Measurements from ENCODE around the gene GNG7.
"Not testable (repeated sequence)": the region's sequence is repeated elsewhere in the genome, so short reads cannot be mapped to it uniquely, and the experiment has no call there.

GNG7 gene

DNA sequence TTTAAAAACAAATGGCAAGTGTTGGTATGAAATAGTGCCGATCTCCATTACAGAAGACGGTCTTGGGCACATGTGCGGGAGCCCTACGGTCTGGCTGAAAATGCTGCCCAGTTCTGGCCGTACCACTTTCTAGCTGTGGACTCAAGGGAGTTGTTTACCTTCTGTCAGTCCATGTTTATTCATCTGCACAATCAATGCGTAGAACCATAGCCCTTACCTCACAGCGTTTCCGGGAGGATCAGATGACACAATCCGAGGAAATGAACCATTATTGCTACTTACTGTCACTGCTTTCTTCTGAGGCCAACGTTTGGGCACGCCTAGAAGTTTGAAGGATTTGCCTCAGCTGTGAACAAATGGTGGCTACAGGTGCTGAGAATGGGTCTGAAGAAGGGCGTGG is 195.4 kb downstream of the GNG7 start:
- DNase-seq (ENCODE audit: low spot score): peak; percentile 56

- not testable (repeated sequence) for DNase-seq (ENCODE audit: low spot score)
Observed at GRCh38 chr19:2506656-2507055, 195.8 kb downstream of the GNG7 start.

- DNase-seq (ENCODE audit: low spot score): peak; percentile 86
Observed at GRCh38 chr19:2503521-2504109, 198.9 kb downstream of the GNG7 start.

DNA sequence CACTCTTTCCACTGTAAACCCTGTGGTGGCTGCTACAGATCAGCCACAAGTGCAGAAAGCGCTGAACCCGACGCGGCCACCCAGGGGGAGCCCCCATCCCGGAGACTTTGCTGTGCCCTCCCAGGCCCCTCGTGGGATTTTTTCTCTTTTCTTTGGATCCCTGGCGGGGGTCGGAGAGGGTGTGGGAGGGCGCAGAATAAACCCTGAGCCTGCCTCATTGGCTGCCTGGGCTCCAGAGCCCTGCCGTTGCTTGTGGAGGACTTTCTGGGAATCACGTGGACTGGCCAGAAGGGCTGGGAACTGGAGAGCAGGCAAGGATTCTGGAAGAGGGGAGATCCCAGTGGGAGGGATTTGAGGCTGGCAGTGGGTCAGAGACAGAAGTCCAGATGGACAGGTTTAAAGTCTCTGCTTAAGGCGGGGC is 201.6 kb downstream of the GNG7 start:
- no peak for DNase-seq (ENCODE audit: low spot score)

- DNase-seq (ENCODE audit: low spot score): no peak
Observed at GRCh38 chr19:2500156-2500555, 202.3 kb downstream of the GNG7 start.

DNA sequence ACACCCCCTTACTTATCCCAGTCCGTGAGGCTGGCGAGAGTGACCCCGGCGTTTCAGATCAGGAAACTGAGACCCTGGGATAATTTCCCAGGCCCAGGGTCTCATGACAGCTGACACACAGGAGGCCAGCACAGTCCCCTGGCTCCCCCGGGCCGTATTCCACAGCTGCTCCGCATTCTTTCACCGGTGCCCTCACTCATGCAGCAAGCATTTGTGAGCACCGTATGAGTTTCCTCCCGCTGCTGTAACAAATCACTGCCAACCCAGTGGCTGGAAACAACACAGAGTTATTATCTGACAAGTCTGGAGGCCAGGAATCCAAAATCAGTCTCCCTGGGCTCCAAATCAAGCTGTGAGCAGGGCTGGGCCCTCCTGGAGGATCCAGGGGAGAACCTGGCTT is 205.3 kb downstream of the GNG7 start:
- no peak for DNase-seq (ENCODE audit: low spot score)

DNA sequence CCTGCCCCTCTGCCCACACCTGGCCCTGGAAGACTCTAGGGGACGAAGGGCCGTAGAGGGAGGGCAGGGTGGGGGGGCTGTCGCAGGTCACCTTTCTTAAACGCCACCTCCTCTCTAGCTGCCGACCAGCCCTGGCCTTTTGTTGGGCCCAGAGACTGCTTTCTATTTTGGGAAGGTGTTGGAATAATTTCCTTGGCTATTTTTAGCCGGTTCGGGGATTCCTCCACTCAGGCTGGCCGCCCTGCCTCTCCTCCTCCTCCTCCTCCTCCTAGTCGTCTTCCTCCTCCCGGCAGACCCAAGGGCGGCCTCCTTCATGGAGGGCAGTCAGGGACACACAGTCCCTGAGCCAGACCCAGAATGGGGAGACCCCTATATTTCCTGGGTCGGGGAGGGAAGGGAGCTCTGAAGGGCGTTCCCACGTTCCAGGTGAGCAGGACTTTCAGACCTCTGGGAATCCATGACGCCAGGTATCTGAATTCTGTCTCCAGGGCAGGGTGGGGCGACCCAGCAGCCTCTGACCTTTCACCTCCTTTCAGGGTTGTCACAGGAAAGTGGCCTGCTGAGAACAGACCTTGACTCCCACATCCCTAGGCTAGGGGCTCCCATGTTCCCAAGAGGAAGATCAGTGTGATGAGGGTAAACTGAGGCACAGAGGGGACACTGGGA is 206.7 kb downstream of the GNG7 start:
- DNase-seq (ENCODE audit: low spot score): no peak

DNA sequence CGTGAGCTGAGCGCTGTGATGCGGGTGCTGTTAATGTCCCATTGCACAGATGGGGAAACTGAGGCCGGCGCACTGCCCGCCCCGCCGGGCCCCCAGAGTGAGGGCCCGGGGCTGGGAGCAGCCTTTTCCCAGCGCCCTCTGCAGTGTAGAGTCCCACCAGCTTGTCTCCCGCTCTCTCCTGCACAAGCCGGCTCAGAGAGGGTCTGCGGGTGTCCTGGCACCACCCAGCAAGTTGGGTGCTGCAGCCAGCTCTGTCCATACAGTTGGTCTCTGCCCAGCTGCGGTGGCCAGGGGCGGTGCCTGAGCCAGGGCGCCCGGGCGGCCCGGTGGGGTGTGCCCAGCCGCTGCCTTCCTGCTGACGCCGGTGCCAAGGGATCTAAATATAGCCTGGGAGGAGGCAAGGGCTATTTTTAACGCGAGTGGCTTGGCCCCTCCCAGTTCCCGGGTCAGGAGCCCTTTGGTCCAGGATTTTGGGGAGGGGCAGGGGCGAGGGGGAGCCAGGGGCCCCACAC is 207.3 kb downstream of the GNG7 start:
- DNase-seq (ENCODE audit: low spot score): peak; percentile 32

- DNase-seq (ENCODE audit: low spot score): peak; percentile 41
Observed at GRCh38 chr19:2494447-2495129, 207.9 kb downstream of the GNG7 start.

GRCh38 chr19:2494084-2494446 is 208.4 kb downstream of the GNG7 start:
- no peak for DNase-seq (ENCODE audit: low spot score)

DNA sequence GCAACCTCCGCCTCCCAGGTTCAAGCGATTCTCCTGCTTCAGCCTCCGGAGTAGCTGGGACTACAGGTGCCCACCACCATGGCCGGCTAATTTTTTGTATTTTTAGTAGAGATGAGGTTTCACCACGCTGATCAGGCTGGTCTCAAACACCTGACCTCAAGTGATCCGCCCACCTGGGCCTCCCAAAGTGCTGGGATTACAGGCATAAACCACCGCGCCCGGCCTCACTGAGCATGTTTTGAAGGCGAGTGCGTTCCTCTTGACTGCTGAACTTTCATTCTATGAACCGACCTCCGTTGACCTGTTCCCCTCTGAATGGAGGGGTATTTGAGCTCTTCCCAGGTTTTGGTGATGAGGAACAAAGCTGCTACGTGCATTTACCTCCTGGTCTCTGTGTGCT is 209.0 kb downstream of the GNG7 start:
- not testable (repeated sequence) for DNase-seq (ENCODE audit: low spot score)

GRCh38 chr19:2492870-2493269 is 209.6 kb downstream of the GNG7 start:
- no peak for DNase-seq (ENCODE audit: low spot score)

GRCh38 chr19:2491130-2491801 is 211.2 kb downstream of the GNG7 start:
- no peak for DNase-seq (ENCODE audit: low spot score)

DNA sequence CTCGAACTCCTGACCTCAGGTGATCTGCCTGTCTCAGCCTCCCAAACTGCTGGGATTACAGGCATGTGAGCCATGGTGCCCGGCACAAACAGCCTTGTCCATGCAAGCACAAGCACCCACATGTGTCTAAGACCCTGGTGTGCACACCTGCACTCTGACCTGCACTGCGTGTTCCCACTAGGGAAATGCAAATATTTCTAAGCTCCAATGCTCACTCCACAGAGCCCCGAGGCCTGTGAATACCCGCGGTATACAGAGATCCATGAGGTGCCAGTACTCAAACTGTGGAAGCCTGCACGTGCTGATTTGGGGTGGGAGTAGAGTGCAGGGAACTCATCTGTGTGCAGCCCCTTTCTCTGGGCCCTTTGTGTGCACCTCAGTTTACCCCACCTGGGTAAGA is 211.8 kb downstream of the GNG7 start:
- DNase-seq (ENCODE audit: low spot score): no peak

DNA sequence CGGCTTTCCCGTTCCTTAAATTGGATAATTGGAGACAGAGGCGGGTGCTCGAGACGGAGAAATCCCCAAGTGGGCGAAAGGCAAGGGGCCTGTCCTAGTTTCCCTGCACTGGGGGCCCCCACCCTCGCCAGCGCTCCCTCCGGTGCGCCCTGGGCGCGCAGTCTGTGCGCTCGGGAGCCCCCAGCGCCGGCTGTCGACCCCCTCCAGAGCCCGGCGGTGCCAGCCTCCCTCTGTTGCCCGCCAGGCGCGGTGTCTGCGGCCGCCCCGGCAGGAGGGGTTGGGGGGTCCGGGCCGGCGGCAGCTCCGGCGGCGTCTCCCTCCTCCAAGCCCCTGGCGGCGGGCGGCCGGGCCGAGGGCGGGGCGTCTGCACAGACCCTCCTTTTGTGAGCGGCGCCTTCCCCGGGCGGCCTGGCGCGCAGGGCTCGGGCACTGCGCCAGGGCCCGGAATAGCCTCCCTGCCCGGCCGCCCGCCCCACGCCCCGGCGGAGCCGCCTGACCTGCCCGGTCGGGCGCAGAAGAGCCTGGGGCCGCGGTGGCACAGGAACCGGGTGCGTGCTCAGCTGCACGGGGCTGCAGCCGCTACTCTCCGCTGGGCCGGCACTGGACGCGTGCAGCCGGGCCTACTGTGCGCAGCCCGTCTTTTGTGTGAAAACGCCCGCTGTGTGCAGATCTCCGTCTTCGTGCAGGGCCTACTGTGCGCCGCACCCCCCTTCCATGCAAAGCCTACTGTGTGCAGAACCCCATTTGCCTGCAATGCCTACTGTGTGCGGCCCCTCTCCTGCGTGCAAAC is 213.4 kb downstream of the GNG7 start:
- DNase-seq (ENCODE audit: low spot score): no peak

- DNase-seq (ENCODE audit: low spot score): no peak
Observed at GRCh38 chr19:2488405-2488941, 214.0 kb downstream of the GNG7 start.

- DNase-seq (ENCODE audit: low spot score): no peak
Observed at GRCh38 chr19:2487842-2488241, 214.7 kb downstream of the GNG7 start.

GRCh38 chr19:2487090-2487489 is 215.4 kb downstream of the GNG7 start:
- no peak for DNase-seq (ENCODE audit: low spot score)

DNA sequence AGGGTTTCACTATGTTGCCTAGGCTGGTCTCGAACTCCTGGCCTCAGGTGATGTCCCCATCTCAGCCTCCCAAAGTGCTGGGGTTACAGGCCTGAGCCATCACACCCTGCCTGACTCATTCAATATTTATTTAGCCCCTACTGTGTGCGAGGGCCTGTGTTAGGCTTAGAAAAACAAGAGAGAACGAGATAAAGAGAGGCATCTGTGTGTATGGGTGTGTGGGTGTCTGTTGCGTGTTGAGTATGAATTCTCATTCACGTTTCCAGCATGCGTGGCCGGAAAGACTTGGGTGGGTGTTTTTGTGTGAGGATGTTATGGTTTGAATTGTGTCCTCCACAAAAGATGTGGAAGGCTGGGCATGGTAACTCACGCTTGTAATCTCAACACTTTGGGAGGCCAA is 217.1 kb downstream of the GNG7 start:
- no peak for DNase-seq (ENCODE audit: low spot score)

DNA sequence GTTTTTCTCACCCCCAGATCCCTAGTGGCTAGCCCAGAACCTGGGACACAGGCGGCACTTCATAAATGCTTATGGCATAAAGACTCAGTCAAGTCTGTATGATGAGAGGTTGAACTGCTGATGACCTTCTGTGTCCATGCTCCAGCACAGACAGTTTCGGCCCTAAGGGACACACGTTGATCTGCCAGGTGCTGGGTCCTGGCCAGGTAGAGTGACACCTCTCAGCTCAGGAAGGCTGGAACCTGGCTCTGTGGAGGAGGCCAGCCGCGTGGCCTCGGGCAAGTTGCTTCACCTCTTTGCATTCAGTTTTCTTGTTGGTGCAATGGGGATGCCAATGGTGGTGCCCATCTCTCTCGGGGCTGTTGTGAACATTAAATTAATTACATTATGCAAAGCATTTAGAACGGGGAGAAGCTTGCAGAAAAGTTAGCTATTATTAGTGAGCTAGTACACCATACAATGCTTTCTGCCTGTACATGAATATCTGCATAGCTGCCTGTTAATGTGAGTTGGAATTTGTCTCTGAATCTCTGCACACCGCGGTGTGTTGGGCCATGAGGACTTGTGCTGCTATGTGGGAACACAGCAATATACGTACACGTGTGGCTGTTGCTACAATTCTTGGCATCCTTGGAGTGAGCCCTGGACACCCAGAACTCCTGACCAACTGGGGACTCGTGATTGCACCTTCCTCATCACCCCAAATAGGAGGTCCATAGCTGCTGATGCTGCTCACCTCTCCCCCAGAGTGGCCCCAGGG is 218.1 kb downstream of the GNG7 start:
- DNase-seq (ENCODE audit: low spot score): no peak

Measured in CD4-positive, alpha-beta T cell treated with Interleukin-15 for 4 hours (primary cell).